Ovary (tissue), 9 donors: ENCODE data around the gene MGAT4C. TPM values are rescaled to one million over a fixed set of nuclear protein-coding genes. Genes with fewer than 3 reads are reported as not detected.

Experiments
- DNase-seq, 5 donors: peaks; one replicate each; pipeline ENCODE4 v3.0.0-alpha.2; 2019 to 2020
- H3K27ac ChIP-seq, 2 donors: fragments of 200-600 bp; one replicate each; pipeline versions ENCODE4 v1.5.1 to v1.8.0; 2019 to 2022
- H3K27me3 ChIP-seq: fragments of 200-600 bp; one replicate; pipeline ENCODE4 v1.8.0; 2022
- H3K36me3 ChIP-seq: fragments of 200-600 bp; sonication (generic); one replicate; pipeline ENCODE4 v1.5.1; 2019
- H3K4me1 ChIP-seq: one replicate; pipeline ENCODE4 v1.8.1; 2013; ENCODE audit warnings: mild to moderate bottlenecking, moderate library complexity; ENCODE audit not compliant: insufficient read depth
- H3K4me3 ChIP-seq: fragments of 200-600 bp; sonication (generic); one replicate; pipeline ENCODE4 v1.5.1; 2017
- H3K9me3 ChIP-seq, 2 donors: fragments of 200-600 bp in 1 of 2; sonication (generic) in 1 of 2; one replicate each; pipeline versions ENCODE4 v1.5.1 to v1.8.1; 2013 to 2019; ENCODE audit warnings: mild to moderate bottlenecking in 1 of 2, moderate library complexity in 1 of 2
- CTCF ChIP-seq, 3 donors: fragments of 450-650 bp in 2 of 3; fragments of 200-600 bp in 1 of 3; IDR thresholded peaks; one replicate each; pipeline versions ENCODE4 v1.5.1 to v1.8.0; 2016 to 2022; ENCODE audit warnings: antibody characterized with exemption in 3 of 3, mild to moderate bottlenecking in 1 of 3
- EP300 ChIP-seq: sonication (generic); formaldehyde crosslinking; IDR thresholded peaks from one replicate; pipeline ENCODE4 v1.6.1; 2017; ENCODE audit warnings: antibody characterized with exemption
- POLR2A ChIP-seq: fragments of 450-650 bp; IDR thresholded peaks from one replicate; pipeline ENCODE4 v1.6.1; 2017; ENCODE audit warnings: antibody characterized with exemption, mild to moderate bottlenecking, moderate library complexity
- WGBS, 3 donors: extraction: QIAGEN DNeasy Blood & Tissue Kit in 1 of 3; methylation state at CpG; one replicate each; pipeline versions ENCODE4 v1.1.5 to v1.1.7; 2013 to 2017; 5-methylcytosine and 5-hydroxymethylcytosine counted together
- intact Hi-C, 4 donors: fragments of 100-400 bp; cut with DNase I; formaldehyde crosslinking; loops; one replicate each; pipeline versions ENCODE4 v1.11.0 to v1.15.1; 2022 to 2023
- polyA plus RNA-seq, 2 donors: library from polyadenylated mRNA; stranded (reverse); fragments of 200-250 nt in 1 of 2; fragments of 350-450 nt in 1 of 2; fragmentation: Illumina TruSeq in 1 of 2; extraction: RNeasy Lipid Tissue Mini Kit (QIAGEN cat#74804) in 1 of 2; gene quantifications; one replicate each; pipeline ENCODE4 v1.2.3, GENCODE V29; 2013 to 2014
- total RNA-seq, 7 donors: library from RNA; depleted of rRNA in 2 of 7; stranded (reverse); fragments of >200 nt in 2 of 7; fragmentation: NEBNext Ultra II Directional in 3 of 7; extraction: Animal tissue kit (Norgen Biotek cat#: 25700) in 3 of 7; gene quantifications; one replicate each; pipeline versions ENCODE4 v1.1.0 to v1.2.4, GENCODE V29; 2016 to 2023
- donor health status: DM: no; HTN: no; CAD: no; lungs with moderate emphysema.
- donor health status: DM: no; HTN: no; CAD: no.
- donor health status: Bipolar disorder and iron deficiency.
- donor health status: DM: yes; HTN: yes; CAD: no.
- donor health status: DM: no; HTN: no; CAD: no.
- donor health status: DM: yes; HTN: yes; CAD: no.

MGAT4C gene
- total and polyA plus RNA-seq, 9 donors: under 0.01 to 0.32 (median 0.05) TPM; not detected in 2

DNA sequence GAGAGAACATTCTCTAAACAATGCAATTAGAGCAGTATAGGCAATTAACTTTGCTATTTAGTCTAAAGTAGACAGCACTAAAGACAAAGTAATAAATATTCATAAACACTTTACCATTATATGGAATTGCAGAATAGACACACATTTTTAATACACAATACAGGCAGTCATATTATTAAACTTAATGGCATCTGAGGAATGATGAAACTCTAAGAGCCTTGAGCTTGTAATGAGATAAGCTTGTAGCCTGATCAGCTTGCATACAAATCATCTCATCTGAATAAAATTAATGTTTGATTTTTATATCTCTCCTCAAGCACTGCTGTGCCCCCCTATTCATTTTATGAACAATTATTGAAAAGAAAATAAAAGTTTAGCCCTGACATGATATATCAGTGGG is 107.6 kb downstream of the MGAT4C start:
- Histone ChIP-seq H3K36me3 (no peaks in the 10 kb centered on the region), H3K27ac (no peak overlapping the region), H3K9me3 (no peaks in the 10 kb centered on the region), H3K27me3 (no peaks in the 10 kb centered on the region), H3K4me1 (no peaks in the 10 kb centered on the region), H3K4me3 (no peak overlapping the region)
- intact Hi-C loops: no loop called here
- TF ChIP-seq CTCF (IDR thresholded peaks at IDR 0.05) (no peak), POLR2A (no peak), EP300 (no peak)
- DNase-seq: no peak

GRCh38 chr12:86148071-86148470 is 108.1 kb downstream of the MGAT4C start:
- Histone ChIP-seq H3K36me3 (no peaks in the 10 kb centered on the region), H3K4me1 (no peaks in the 10 kb centered on the region), H3K9me3 (no peaks in the 10 kb centered on the region), H3K4me3 (no peak overlapping the region), H3K27ac (no peak overlapping the region), H3K27me3 (no peaks in the 10 kb centered on the region)
- WGBS, 3 donors: 62 to 80% (median 64%) methylated on average over 3 of the region's 3 CpGs
- DNase-seq: no peak
- TF ChIP-seq POLR2A (no peak), CTCF (IDR thresholded peaks at IDR 0.05) (no peak), EP300 (no peak)
- intact Hi-C loops: no loop called here

- TF ChIP-seq POLR2A (no peak), CTCF (IDR thresholded peaks at IDR 0.05) (no peak), EP300 (no peak)
- no peak overlapping the region for H3K4me3 ChIP-seq
- WGBS, 3 donors: 37 to 52% (median 50%) methylated on average over 2 of the region's 2 CpGs
- no peaks in the 10 kb centered on the region for H3K4me1 ChIP-seq
- no peaks in the 10 kb centered on the region for H3K36me3 ChIP-seq
- no peak for DNase-seq
- H3K9me3 ChIP-seq: no peaks in the 10 kb centered on the region
- no peaks in the 10 kb centered on the region for H3K27me3 ChIP-seq
- intact Hi-C loops: no loop called here
- H3K27ac ChIP-seq: no peak overlapping the region
Observed at GRCh38 chr12:86145156-86145555, 111.0 kb downstream of the MGAT4C start.

- Histone ChIP-seq H3K36me3 (no peaks in the 10 kb centered on the region), H3K27ac (no peak overlapping the region), H3K4me1 (no peaks in the 10 kb centered on the region), H3K27me3 (no peaks in the 10 kb centered on the region), H3K9me3 (no peaks in the 10 kb centered on the region), H3K4me3 (no peak overlapping the region)
- intact Hi-C loops: no loop called here
- WGBS, 3 donors: 95 to 98% (median 96%) methylated on average over 1 of the region's 1 CpG
- TF ChIP-seq POLR2A: no peak
- TF ChIP-seq EP300: no peak
- TF ChIP-seq CTCF (IDR thresholded peaks at IDR 0.05): no peak
- DNase-seq: no peak
Observed at GRCh38 chr12:86143162-86143561, 113.0 kb downstream of the MGAT4C start.

DNA sequence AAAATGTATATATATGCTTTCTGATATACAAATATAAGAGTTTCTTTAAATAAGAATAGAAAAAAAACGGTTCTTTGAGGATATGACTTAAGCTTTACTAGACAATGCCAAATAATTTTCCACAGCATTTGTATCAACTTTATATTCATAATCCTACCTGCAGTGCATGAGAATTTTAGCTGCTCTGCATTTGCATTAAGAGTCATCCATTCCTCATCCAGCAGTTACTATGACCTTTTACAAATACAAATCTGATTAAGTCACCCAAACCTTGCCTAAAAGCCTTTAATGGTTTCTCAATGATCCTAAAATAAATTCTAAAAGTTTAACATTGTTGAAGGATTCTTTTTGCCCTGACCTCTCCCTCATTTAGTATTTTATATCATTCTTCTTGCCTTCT is 116.5 kb downstream of the MGAT4C start:
- Histone ChIP-seq H3K9me3 (no peaks in the 10 kb centered on the region), H3K27ac (no peak overlapping the region), H3K27me3 (no peaks in the 10 kb centered on the region), H3K4me3 (no peak overlapping the region), H3K36me3 (no peaks in the 10 kb centered on the region), H3K4me1 (no peaks in the 10 kb centered on the region)
- no peak for DNase-seq
- intact Hi-C loops: no loop called here
- 74 to 80% (median 79%) methylated on average over 1 of the region's 1 CpG for WGBS, 3 donors
- TF ChIP-seq CTCF (IDR thresholded peaks at IDR 0.05) (no peak), EP300 (no peak), POLR2A (no peak)
